Activated T-cell treated with anti-CD3 and anti-CD28 coated beads, Interleukin-2, amount 50 U/mL, for 24 hours (primary cell): ENCODE results near the gene CSNK1G1.

Experiments used
- DNase-seq: peaks from one replicate; pipeline ENCODE4 v3.0.0-alpha.2; 2020
- H3K27ac Mint-ChIP-seq: 2 replicates; pipeline ENCODE4 v1.8.0; 2020; ENCODE audit warnings: mild to moderate bottlenecking, mixed read lengths
- H3K27me3 Mint-ChIP-seq: 2 replicates; pipeline ENCODE4 v1.8.0; 2020; ENCODE audit warnings: mixed read lengths
- H3K36me3 Mint-ChIP-seq: 2 replicates; pipeline ENCODE4 v1.8.0; 2020; ENCODE audit warnings: low read depth, mixed read lengths
- H3K4me1 Mint-ChIP-seq: 2 replicates; pipeline ENCODE4 v1.8.0; 2020; ENCODE audit warnings: low read depth, mixed read lengths
- H3K4me3 Mint-ChIP-seq: 2 replicates; pipeline ENCODE4 v1.8.0; 2020; ENCODE audit warnings: mild to moderate bottlenecking, moderate library complexity, mixed read lengths
- H3K9me3 Mint-ChIP-seq: 2 replicates; pipeline ENCODE4 v1.8.0; 2020; ENCODE audit warnings: mixed read lengths

Gene CSNK1G1

GRCh38 chr15:64191971-64192830, 163.8 kb downstream of the CSNK1G1 start:
- H3K4me3 Mint-ChIP-seq = no peak overlapping the region
- H3K9me3 Mint-ChIP-seq = no peaks in the 10 kb centered on the region
- no peak for DNase-seq
- H3K36me3 Mint-ChIP-seq = peaks cover 66% of the 10 kb centered on the region
- peaks cover 13% of the 10 kb centered on the region for H3K4me1 Mint-ChIP-seq
- H3K27me3 Mint-ChIP-seq = no peaks in the 10 kb centered on the region
- no peak overlapping the region for H3K27ac Mint-ChIP-seq

DNA sequence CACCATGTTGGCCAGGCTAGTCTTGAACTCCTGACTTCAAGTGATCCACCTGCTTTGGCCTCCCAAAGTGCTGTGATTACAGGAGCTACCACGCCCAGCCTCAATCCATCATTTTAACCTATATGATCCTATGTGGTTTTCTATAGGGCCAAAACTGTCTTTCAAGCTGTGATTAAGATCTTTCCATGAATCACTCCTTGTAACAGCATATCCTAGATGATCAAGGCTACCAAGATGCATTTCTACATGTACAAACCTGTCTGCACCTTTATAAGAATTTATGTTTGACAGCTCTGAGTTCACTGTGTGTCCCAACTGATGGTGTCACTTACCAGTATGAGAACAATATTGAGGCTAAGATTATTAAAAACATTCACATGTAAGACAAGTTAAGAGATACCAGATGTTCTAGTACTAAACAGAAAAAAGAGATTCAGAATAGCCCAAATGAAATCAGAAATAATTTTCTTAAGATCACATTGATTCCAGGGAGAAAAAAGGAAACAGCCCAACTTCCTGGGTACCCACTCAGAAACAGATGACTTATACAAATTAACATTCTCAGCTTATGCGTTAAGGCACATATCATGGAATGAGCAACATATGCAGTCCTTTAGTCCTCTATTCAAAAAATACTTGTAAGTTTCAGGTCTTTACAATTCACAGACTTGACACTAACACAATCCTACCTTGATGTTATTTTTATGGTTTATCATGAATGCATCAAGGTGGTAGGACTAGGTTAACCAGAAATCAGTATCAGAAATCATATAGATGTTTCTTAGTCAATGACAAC, 168.4 kb downstream of the CSNK1G1 start:
- no peaks in the 10 kb centered on the region for H3K27me3 Mint-ChIP-seq
- no peaks in the 10 kb centered on the region for H3K9me3 Mint-ChIP-seq
- H3K4me3 Mint-ChIP-seq = no peak overlapping the region
- DNase-seq = no peak
- peaks cover 13% of the 10 kb centered on the region for H3K4me1 Mint-ChIP-seq
- peak overlapping the region; percentile 71 for H3K27ac Mint-ChIP-seq
- H3K36me3 Mint-ChIP-seq = peaks cover 54% of the 10 kb centered on the region

DNA sequence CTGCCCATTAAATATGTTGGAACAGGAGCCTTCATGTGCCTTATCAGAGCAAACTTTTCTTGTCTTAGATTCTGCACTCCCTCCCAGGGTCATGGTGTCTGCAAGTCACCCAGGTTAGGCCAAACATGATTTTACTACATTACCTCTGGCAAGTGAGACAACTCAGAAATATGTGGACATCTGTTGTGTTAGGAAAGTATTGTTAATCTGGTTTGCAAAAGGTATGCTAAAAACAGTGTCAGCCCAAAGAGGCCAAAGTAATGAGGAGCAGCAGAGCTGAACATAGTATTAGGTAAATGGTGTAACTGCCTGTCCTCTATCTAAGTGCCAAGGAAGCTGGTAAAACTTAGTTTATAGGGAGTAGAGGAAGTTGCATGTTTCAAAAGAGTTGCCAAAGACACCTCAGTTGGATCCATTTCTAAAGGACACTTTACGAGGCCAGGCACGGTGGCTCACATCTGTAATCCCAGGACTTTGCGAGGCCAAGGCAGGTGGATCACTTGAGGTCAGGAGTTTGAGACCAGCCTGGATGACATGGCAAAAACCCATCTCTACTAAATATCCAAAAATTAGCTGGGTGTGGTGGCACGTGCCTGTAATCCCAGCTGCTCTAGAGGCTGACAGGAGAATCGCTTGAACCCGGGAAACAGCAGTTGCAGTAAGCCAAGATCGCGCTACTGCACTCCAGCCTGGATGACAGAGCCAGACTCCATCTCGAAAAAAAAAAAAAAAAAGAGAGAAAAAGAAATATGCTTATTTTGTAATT, 170.6 kb downstream of the CSNK1G1 start:
- DNase-seq = no peak
- peak overlapping the region; percentile 29 for H3K27ac Mint-ChIP-seq
- H3K36me3 Mint-ChIP-seq = peaks cover 61% of the 10 kb centered on the region
- H3K27me3 Mint-ChIP-seq = no peaks in the 10 kb centered on the region
- no peak overlapping the region for H3K4me3 Mint-ChIP-seq
- H3K9me3 Mint-ChIP-seq = no peaks in the 10 kb centered on the region
- peaks cover 13% of the 10 kb centered on the region for H3K4me1 Mint-ChIP-seq

DNA sequence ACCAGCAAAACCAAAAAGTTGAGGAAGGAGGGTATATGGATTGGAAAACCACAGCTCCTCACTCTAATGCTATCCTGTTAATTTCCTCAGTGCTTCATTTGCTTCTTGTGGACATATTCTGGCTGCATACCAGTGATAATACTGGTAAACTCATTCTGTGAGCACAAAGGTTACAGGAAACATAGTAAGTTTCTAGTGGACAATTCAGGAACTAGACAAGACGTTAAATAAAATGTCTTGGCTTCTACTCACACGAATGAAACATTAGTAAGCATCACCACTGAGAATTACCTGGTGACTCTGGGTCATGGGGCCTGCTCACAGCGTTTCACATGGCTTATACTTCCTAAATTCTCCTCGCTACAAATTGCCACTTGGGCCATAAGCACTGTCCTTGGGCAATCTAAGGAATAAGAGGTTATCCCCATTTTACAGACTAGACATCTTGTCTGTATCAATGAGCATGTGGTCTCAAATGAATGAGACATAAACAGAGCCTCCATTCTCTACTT, 173.1 kb downstream of the CSNK1G1 start:
- H3K4me1 Mint-ChIP-seq = peaks cover 5% of the 10 kb centered on the region

DNA sequence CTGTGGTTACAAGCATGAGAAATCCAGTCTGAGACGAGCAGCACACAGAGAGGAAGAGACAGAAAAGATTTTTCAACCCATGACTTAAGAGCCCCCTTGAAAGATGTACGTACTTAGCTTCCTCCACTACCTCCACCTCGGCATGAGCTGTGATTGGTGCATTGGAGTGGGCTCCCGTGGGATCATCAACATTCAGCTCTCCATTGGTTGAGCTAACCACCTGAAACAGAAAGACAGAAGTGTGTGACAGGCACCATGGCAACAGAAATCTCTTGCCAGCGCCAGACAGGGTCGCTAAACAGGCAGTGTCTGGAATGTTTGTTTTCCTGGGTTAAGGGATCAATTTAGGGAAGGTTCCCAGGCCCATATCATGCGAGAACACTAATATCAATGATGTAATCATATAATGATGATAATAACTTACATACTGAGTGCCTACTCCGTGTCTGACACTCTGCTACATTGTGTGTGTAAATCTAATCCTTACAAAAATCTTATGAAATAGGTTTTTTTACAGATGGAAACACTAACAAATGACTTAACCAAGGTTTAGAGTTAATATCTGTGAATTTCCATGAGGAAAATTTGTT, 175.6 kb downstream of the CSNK1G1 start:
- Mint-ChIP-seq H3K4me3 (no peak overlapping the region), H3K9me3 (no peaks in the 10 kb centered on the region), H3K27ac (no peak overlapping the region), H3K4me1 (no peaks in the 10 kb centered on the region), H3K27me3 (no peaks in the 10 kb centered on the region), H3K36me3 (peaks cover 66% of the 10 kb centered on the region)
- DNase-seq = no peak

More for the DNA sequence above, 173.1 kb downstream of the CSNK1G1 start:
- H3K27ac Mint-ChIP-seq = no peak overlapping the region
- no peaks in the 10 kb centered on the region for H3K27me3 Mint-ChIP-seq
- no peak overlapping the region for H3K4me3 Mint-ChIP-seq
- H3K36me3 Mint-ChIP-seq = peaks cover 60% of the 10 kb centered on the region
- DNase-seq = no peak
- no peaks in the 10 kb centered on the region for H3K9me3 Mint-ChIP-seq

GRCh38 chr15:64166102-64166890, 189.7 kb downstream of the CSNK1G1 start:
- Mint-ChIP-seq H3K4me3 (no peak overlapping the region), H3K27ac (no peak overlapping the region), H3K36me3 (peaks cover 29% of the 10 kb centered on the region), H3K27me3 (no peaks in the 10 kb centered on the region), H3K4me1 (peaks cover 26% of the 10 kb centered on the region), H3K9me3 (no peaks in the 10 kb centered on the region)
- no peak for DNase-seq

DNA sequence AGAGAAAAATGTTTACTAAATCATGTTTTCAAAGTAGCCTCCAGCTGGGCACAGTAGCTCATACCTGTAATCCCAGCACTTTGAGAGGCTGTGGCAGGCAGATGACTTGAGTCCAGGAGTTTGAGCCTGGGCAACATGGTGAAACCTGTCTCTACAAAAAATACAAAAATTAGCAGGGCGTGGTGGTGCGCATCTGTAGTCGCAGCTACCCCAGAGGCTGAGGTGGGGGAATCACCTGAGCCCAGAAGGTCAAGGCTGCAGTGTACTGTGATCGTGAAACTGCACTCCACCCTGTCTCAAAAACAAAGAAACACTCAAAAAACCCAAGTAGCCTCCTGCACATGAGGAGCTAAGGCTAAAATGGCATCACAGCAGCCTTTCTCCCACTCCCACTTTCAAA, 191.5 kb downstream of the CSNK1G1 start:
- Mint-ChIP-seq H3K27me3 (no peaks in the 10 kb centered on the region), H3K4me3 (peak overlapping the region; percentile 27), H3K4me1 (peaks cover 36% of the 10 kb centered on the region), H3K27ac (peak overlapping the region; percentile 96), H3K9me3 (no peaks in the 10 kb centered on the region), H3K36me3 (peaks cover 27% of the 10 kb centered on the region)
- no peak for DNase-seq

DNA sequence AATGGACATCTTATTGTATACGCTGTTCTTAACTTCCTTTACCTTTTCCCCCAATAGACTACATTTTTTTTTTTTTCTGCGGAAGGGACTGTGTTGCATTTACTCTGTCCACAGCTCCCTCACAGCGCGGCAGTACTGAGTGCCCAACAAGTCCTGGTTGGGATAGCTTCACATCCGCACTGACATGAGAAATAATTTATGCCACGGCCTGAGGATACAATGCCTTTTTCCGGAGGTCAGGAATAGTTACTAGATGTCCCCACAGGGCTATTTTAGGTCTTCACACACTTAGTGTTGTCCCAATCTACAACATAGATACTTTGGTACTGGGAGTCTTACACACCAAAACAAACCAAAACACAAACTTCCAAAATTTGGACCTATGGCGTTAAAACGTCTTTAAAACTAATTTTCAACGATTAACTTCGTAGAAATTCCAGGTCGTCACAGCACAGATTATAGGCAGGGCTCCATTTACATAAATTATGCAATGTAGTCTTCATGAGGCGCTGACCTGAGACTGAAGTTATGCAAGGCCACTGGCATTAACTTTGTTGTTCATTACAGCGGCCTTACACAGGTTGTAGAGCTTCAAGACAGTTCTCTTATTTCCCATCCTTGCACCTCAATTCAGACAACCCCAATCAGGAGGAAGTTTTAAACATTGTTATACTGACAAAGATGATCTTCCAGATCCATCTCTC, 192.2 kb downstream of the CSNK1G1 start:
- Mint-ChIP-seq H3K36me3 (peaks cover 33% of the 10 kb centered on the region), H3K9me3 (no peaks in the 10 kb centered on the region), H3K4me3 (peak overlapping the region; percentile 81), H3K27me3 (no peaks in the 10 kb centered on the region), H3K27ac (peak overlapping the region; percentile 96), H3K4me1 (peaks cover 38% of the 10 kb centered on the region)
- DNase-seq = no peak

DNA sequence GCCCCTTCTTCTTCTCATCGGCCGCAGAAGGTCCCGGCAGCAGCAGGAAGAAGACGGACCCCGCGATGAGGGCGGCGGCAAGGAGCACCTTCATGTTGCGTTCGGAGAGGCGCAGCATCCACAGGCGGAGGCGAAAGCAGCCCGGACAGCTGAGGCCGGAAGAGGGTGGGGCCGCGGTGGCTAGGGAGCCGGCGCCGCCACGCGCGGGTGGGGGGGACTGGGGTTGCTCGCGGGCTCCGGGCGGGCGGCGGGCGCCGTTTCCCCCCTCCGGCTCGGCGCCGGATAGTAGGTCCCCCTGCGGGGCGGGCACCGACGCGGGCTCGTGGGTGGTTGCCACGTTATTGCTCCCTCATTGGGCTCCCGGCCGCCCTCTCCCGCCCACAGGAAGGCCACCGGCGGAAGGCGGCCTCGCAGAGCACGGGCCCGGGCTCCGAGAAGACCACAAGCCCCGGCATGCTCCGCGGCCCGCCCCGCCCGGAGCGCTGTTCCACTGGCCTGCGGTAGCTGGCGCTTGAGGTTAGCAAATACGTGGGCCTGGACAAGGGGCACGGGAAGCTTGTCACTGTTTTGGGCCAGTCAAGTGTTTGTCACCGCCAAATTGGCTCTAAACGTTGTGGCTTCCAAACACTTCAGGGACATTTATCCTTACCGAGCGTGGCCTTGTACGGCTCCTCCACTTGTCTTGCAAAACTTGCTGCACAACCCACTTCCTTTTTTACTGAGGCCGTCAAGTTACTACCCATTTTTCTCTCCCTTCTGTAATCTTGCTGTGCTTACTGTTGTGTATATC, 192.9 kb downstream of the CSNK1G1 start, which contains the start of gene PPIB:
Gene PPIB, minus strand, starts transcription at position 154 of the 790 bp plus-strand sequence. Its CDS starts 36 bp downstream, at position 118.
- Mint-ChIP-seq H3K9me3 (no peaks in the 10 kb centered on the region), H3K4me1 (peaks cover 44% of the 10 kb centered on the region), H3K36me3 (peaks cover 41% of the 10 kb centered on the region), H3K27me3 (no peaks in the 10 kb centered on the region), H3K4me3 (peak within 1 kb of the TSS; percentile 92), H3K27ac (peak within 1 kb of the TSS; percentile 96)
- DNase-seq = peak; percentile 98

DNA sequence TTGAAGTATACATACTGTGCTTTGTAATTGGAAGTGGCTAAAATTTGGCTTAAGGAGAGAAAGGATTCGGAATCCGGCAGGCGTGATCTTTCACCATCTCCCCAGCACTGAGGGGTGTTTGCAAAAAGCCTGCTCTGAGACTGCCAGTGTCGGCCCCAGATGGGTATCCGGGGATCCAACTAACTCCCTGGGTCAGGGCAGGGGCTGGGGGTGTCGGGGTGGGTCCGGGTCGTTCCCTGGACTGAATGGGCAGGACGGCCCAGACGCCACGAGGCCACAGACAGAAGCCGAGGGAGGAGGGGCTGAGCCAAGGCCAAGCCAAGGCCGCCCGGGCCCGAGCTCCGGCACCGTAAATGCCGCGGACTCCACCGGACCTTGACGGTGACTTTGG, 193.5 kb downstream of the CSNK1G1 start:
- no peaks in the 10 kb centered on the region for H3K27me3 Mint-ChIP-seq
- DNase-seq = no peak
- H3K4me3 Mint-ChIP-seq = peak overlapping the region; percentile 92
- H3K36me3 Mint-ChIP-seq = peaks cover 47% of the 10 kb centered on the region
- no peaks in the 10 kb centered on the region for H3K9me3 Mint-ChIP-seq
- peak overlapping the region; percentile 94 for H3K27ac Mint-ChIP-seq
- H3K4me1 Mint-ChIP-seq = peaks cover 47% of the 10 kb centered on the region

DNA sequence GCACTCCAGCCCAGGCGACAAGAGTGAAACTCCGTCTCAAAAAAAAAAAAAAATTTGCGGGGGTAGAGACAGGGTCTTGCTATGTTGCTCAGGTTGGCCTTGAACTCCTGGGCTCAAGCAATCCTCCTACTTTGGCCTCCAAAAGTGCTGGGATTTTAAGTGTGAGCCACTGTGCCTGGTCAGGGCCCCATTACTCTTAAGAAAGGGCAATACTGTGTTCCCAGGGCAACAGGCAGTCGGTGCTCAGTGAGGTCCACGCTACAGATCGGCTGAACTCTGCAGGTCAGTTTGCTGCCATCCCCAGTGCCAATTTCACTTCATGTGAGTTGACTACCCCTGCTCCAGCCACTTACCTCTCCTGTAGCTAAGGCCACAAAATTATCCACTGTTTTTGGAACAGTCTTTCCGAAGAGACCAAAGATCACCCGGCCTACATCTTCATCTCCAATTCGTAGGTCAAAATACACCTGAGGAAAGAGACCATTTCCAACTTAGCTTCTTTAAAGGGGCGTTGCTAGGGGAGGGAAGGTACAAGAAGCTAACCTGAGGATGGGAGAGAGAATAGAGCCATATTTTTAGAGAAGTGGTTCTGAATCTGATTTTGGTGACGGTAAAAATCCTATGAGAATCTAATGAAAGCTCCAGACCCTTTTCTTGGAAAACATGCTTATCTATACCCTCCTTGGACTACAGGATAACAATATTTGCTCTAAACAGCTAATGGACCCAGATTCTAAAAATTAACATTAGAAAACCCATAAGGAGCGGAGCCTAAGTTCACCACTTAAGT, 194.1 kb downstream of the CSNK1G1 start:
- no peaks in the 10 kb centered on the region for H3K9me3 Mint-ChIP-seq
- peaks cover 53% of the 10 kb centered on the region for H3K36me3 Mint-ChIP-seq
- peak overlapping the region; percentile 92 for H3K4me3 Mint-ChIP-seq
- peaks cover 45% of the 10 kb centered on the region for H3K4me1 Mint-ChIP-seq
- no peaks in the 10 kb centered on the region for H3K27me3 Mint-ChIP-seq
- peak overlapping the region; percentile 94 for H3K27ac Mint-ChIP-seq
- DNase-seq = no peak
